IPS-18c (cell line): ENCODE data around the gene QTRT2.

Source experiments
- H3K4me3 ChIP-seq: 2 replicates; pipeline ENCODE4 v1.7.0; 2013; ENCODE audit warnings: low read depth, mild to moderate bottlenecking, low read length, moderate library complexity; ENCODE audit not compliant: insufficient read depth
- H3K9me3 ChIP-seq: one replicate; pipeline ENCODE4 v1.6.1; 2013; ENCODE audit warnings: mild to moderate bottlenecking, low read length, moderate library complexity; ENCODE audit not compliant: control insufficient read depth, insufficient read depth

The QTRT2 gene

DNA sequence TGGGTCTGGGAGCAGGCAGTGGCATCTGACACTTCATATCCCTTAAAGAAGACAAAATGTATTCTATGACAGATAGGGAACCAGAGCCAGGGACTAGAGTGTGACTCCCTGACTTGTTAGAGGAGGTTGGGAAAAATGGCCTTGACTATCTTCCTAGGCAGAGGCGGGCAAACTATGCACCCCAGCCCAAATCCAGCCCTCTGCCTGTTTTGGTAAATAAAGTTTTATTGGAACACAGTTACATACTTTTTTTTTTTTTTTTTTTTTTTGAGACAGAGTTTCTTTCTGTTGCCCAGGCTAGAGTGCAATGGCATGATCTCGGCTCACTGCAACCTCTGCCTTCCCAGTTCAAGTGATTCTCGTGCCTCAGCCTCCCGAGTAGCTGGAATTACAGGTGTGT lies 47.3 kb downstream of the QTRT2 start:
- no peak overlapping the region for H3K4me3 ChIP-seq

DNA sequence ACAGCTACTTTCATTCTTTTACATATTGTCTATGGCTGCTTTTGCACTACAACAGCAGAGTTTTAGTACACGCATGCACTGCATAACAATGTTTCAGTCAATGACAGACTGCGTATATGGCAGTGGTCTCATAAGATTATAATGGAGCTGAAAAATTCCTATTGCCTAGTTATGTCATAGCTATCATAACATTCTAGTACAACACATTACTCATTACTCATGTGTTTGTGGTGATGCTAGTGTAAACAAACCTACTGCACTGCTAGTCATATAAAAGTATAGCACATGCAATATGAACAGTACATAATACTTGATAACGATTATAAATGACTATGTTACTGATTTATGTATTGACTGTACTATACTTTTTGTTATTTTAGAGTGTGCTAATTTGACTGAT lies 47.9 kb downstream of the QTRT2 start:
- H3K4me3 ChIP-seq, result no peak overlapping the region
- no peaks in the 10 kb centered on the region for H3K9me3 ChIP-seq

More for the DNA sequence above, 47.3 kb downstream of the QTRT2 start:
- H3K9me3 ChIP-seq, result no peaks in the 10 kb centered on the region

DNA sequence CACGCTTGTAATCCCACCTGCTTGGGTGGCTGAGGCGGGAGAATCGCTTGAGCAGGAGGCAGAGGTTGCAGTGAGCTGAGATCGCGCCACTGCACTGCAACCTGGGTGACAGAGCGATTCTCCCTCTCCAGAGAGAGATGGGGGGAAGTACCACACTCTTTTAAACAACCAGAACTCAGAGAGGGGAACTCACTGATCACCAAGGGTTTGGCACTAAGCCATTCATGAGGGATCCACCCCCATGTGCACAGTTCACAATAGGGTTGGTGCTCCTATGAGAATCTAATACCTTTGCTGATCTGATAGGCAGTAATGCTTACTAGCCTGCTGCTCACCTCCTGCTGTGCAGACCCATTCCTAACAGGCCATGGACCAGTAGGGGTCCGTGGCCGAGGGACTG lies 51.6 kb downstream of the QTRT2 start:
- no peaks in the 10 kb centered on the region for H3K9me3 ChIP-seq
- H3K4me3 ChIP-seq, result no peak overlapping the region

DNA sequence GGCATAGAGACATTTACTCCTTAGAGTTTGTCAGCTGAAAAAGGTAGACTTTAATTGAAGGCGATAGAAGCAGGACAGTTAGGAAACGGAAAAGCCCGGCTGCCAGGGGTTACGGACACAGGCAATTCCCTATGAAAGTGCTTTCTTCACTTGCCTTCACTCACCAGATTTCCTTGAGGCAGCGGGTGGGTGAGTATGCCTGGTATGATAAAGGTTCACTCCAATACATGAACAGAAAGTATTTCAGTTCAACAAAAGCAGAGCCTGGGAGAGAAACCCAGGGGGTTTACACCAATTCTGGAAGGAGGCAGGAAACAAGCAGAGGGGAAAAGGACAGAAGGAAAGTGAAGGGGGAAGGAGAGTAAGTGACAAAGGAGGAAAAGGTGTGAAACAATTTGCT lies 53.9 kb downstream of the QTRT2 start:
- Histone ChIP-seq H3K9me3 (no peaks in the 10 kb centered on the region), H3K4me3 (no peak overlapping the region)

DNA sequence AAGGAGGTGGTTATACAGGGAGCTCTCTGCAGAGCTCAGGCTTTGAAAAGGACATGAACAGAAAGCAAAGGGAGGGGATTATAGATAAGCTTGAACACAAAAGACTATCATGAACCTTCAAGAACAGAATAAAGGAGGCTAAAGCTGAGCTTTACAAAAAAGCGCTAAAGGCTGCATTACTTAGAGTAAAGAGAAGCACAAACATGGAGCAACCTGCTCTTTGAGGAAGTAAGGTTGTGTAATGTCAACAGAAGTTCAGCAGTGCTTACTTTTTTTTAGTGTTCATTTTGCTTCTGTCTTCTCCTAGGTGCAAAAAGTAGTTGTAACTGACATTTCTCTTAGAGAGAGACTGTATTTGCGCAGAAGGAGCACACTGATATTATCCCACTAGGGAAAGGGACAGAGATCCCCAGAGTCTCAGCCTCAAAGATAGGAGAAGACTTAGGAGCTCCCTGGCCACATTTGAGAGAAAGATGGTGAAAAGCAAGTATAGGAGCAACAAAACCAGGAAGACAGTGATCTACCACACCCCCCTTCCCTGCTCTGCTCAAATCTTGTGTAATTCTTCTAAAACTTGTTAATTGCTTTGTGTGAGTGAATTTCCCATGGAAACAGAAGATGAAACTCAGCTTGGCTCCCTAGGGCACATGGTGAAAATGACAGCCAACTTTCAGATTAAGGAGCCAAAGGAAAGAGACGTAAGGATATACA lies 54.7 kb downstream of the QTRT2 start:
- no peak overlapping the region for H3K4me3 ChIP-seq
- no peaks in the 10 kb centered on the region for H3K9me3 ChIP-seq

- Histone ChIP-seq H3K4me3 (no peak overlapping the region), H3K9me3 (no peaks in the 10 kb centered on the region)
Observed at GRCh38 chr3:114112696-114113095, 56.2 kb downstream of the QTRT2 start.

GRCh38 chr3:114114719-114115118 lies 58.2 kb downstream of the QTRT2 start:
- Histone ChIP-seq H3K4me3 (no peak overlapping the region), H3K9me3 (no peaks in the 10 kb centered on the region)

GRCh38 chr3:114115143-114115542 lies 58.6 kb downstream of the QTRT2 start:
- no peaks in the 10 kb centered on the region for H3K9me3 ChIP-seq
- H3K4me3 ChIP-seq, result no peak overlapping the region

- no peaks in the 10 kb centered on the region for H3K9me3 ChIP-seq
- H3K4me3 ChIP-seq, result no peak overlapping the region
Observed at GRCh38 chr3:114119776-114120175, 63.2 kb downstream of the QTRT2 start.

- Histone ChIP-seq H3K4me3 (no peak overlapping the region), H3K9me3 (no peaks in the 10 kb centered on the region)
Observed at GRCh38 chr3:114120211-114120610, 63.7 kb downstream of the QTRT2 start.

DNA sequence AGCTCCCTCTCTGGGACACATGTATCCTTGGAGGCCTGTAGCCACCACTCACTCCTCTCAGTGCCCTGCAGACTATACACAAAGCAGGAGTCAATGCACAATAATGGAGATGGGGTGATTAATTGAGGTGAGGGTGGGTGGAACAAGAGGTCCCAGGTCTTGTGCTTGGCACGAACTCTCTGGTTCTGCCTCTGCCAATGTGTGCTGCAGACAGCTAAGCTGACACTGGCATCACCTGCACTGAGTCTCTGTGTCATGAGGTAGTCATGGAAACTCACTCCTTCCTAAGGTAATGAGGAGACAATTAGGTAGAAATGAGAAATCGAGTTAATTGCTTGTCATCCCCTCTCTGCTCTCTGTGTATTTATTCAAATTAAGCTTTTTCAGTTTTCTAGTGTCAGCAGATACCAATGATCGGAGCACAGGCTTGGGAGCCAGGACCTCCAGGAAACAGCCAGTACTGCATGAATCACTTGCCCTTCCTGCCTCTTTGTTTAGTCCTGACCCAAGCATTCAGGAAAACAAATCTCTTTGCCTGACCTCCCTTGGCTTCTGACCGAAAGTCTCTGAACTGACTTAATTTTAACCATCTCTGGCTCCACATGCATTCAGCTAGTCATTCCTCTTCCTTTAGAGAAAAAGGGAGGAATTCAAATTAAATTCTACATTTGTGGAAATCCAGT lies 65.6 kb downstream of the QTRT2 start:
- Histone ChIP-seq H3K9me3 (no peaks in the 10 kb centered on the region), H3K4me3 (no peak overlapping the region)

DNA sequence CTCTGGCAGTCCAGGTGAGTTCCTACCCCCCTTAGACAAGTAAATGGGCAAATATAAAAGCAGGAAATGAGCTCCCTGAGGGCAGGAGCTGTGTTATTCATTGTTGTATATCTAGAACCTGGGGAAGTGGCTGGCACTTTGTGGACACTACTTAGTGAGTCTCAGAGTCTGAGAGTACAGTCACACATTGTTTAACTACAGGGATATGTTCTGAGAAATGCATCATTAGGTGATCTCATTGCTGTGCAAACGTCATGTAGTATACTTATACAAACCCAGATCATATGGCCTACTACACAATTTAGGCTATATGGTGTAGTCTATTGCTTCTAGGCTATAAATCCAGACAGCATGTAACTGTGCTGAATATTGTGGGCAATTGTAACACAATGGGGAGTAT lies 69.9 kb downstream of the QTRT2 start:
- Histone ChIP-seq H3K4me3 (no peak overlapping the region), H3K9me3 (no peaks in the 10 kb centered on the region)

DNA sequence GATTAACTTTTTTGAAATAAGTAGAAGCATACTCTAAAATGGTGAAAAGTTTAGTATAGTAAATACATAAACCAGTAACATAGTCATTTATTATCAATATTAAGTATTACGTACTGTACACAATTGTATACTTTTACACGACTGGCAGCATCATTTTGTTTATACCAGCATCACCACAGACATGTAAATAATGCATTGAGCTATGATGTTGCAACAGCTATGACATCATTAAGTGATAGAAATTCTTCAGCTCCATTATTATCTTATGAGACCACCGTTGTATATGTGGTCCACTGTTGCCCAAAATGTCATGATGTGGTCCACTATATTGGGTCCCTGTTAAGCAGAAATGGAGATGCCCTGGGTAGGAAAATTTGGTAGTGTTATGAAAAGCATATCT lies 71.0 kb downstream of the QTRT2 start:
- Histone ChIP-seq H3K4me3 (no peak overlapping the region), H3K9me3 (no peaks in the 10 kb centered on the region)

DNA sequence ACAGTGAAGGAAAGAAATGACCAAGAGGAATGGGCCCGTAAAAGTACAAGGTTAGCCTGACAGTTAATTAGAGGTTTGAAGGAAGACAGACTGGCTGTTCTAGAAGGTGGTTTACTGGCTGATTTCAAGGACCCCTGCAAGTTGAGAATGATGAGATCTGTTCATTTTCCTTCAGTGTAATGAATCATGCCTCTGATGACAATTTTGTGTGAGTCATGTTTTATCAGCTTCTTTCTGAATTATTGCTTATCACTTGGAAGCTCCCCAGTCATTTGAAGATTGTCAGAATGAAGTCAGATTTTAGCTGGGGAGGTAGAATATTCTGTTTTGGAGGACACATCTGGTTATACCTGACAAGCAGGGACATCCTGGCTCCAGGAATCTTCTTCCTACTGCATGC lies 71.7 kb downstream of the QTRT2 start:
- Histone ChIP-seq H3K9me3 (no peaks in the 10 kb centered on the region), H3K4me3 (no peak overlapping the region)

- Histone ChIP-seq H3K9me3 (no peaks in the 10 kb centered on the region), H3K4me3 (no peak overlapping the region)
Observed at GRCh38 chr3:114128826-114129225, 72.3 kb downstream of the QTRT2 start.

DNA sequence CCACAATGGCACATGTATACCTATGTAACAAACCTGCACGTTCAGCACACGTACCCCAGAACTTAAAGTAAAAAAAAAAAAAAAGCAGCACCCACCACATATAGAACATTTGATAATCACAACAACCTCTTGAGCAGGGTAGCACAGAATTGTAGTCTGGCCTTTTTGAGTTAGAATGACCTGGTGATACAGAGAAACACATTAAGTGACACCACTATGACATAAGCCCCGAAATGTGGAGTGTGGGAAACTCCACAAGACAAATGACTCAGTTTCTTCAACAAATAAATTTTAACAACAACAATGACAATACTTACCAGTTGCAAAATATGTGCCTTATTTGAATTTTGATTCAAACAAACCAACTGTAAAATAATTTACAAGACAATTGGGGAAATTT lies 76.0 kb downstream of the QTRT2 start:
- no peak overlapping the region for H3K4me3 ChIP-seq

DNA sequence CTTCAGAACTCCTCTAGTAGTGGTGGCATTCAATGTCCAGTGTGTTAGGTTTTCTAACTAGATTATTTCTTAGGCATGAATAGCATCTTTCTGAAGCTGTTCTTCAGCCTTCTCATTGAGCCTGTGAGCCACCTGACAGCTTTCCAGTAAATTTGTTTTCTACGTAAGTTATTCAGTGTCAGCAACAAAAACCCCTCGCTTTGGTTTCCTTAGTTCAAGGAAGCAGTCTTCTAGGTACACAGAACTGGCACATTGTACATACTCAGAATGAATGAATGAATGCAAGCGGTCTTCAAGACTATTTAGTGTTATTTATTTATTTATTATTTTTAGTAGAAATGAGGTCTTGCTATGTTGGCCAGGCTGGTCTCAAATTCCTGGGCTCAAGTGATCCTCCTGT lies 77.4 kb downstream of the QTRT2 start:
- Histone ChIP-seq H3K9me3 (no peaks in the 10 kb centered on the region), H3K4me3 (no peak overlapping the region)

More for the DNA sequence above, 76.0 kb downstream of the QTRT2 start:
- H3K9me3 ChIP-seq, result no peaks in the 10 kb centered on the region
